ENCODE results near the gene JAML. TPM values are rescaled to one million over a fixed set of nuclear protein-coding genes. Genes with fewer than 3 reads are reported as not detected.
"Not testable (repeated sequence)": the region's sequence is repeated elsewhere in the genome, so short reads cannot be mapped to it uniquely, and the experiment has no call there.

Gene JAML
- total and polyA plus RNA-seq, 3 experiments from 2014 or later: 210 to 387 (median 363) TPM

DNA sequence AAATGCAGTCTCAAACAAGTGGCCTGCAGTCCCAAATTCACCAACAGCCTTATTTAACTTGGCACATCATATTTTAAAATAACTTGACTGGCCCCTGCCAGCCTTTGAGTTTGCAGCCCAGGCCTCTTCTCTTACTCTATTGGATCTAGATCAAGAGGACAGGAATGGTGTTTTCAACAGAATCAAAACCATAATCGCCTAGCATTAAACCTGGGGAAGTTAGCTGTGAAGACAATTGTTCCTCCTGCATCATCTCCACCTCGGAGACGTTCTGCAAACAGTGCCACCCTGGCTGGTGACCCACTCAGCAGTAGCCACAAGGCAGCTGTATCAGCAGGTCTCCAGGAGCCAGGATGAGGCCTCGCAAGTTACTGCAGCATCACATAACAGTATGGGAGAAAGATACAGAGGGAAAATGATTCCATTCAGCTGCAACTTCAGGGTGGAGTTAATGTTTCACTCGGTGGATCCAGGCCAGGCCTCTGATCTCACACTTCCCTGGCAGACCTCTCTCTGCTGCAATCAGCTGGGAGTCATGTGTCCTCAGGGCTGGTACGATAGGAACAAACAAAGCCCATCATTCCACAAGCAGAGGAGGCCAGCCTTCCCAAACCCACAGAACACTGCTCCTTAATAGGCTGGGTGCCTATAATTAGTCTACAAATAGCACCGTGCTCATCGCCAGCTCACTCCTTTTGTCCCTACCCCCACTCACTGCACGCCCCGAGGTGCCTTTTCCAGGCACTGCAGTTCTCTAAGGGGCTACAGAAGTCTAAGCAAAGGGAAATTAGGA, 29.8 kb downstream of the JAML start:
- POLR2A ChIA-PET: interaction anchor here (0.7 kb wide), 1 partner anchor 94 kb away, joined by 4 read pairs; no protein-coding TSS in a partner anchor
- H3K36me3 ChIP-seq (ENCODE audit: insufficient read depth, low read length): peaks cover 40% of the 10 kb centered on the region
- H3K27me3 ChIP-seq (ENCODE audit: insufficient read depth, low read length, poor library complexity, severe bottlenecking): no peaks in the 10 kb centered on the region
- no peak overlapping the region for H3K27ac ChIP-seq (ENCODE audit: low read depth, low read length)
- H3K4me3 ChIP-seq (ENCODE audit: low read length): no peak overlapping the region
- H3K9me3 ChIP-seq (ENCODE audit: low read length): no peaks in the 10 kb centered on the region
- Mint-ChIP-seq H3K27me3 (peaks cover 0 to 7% of the 10 kb centered on the region in 2 donors), H3K4me1 (peaks cover 12 to 18% (median 12%) of the 10 kb centered on the region in 3 donors), H3K27ac (peak overlapping the region in 3 of 8 donors; percentile 60 to 71 (median 60)), H3K36me3 (peaks cover 25 to 83% (median 30%) of the 10 kb centered on the region in 3 donors), H3K4me3 (no peak overlapping the region), H3K9me3 (peaks cover 0 to 7% (median 5%) of the 10 kb centered on the region in 5 donors)
- peaks cover 8% of the 10 kb centered on the region for H3K4me1 ChIP-seq (ENCODE audit: insufficient read depth, low read length)
- DNase-seq: no peak
- CTCF ChIA-PET: interaction anchor here (1.0 to 1.3 kb wide), 2 partner anchors 24 to 95 kb away, joined by 4 read pairs; no protein-coding TSS in a partner anchor

DNA sequence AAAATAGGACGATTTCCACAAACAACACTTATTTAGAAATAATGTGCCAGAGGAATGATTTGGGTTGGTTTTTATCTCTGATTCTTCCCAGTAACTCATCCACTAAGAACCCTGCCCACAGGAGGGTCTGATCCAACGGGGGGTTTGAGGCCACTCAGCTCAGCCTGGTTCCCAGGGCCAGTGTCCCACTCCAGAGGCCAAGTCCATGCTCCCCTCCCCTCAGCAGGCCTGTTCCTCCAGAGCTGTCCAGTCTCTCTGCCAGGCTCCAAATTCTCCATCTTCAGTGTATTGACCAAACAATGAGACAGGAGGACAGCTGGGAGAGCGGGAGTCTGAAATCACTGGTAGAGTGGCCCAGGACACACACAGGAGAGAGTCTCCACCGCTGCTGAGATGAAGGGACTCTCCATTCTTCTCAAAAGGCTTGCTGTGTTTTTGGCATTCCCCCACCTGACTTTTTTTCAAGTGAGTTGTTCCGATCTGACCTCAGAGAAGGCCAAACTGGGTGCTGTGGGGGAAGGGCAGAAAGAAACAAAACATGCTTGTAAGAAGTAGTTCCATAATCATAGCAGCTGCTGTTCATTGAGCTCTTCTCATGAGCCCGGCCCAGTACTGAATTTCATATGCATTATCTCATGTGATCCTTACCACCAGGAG, 30.8 kb downstream of the JAML start:
- Histone ChIP-seq H3K27ac (ENCODE audit: low read depth, low read length) (no peak overlapping the region), H3K4me1 (ENCODE audit: insufficient read depth, low read length) (peaks cover 8% of the 10 kb centered on the region), H3K4me3 (ENCODE audit: low read length) (no peak overlapping the region), H3K36me3 (ENCODE audit: insufficient read depth, low read length) (peaks cover 37% of the 10 kb centered on the region), H3K27me3 (ENCODE audit: insufficient read depth, low read length, poor library complexity, severe bottlenecking) (no peaks in the 10 kb centered on the region), H3K9me3 (ENCODE audit: low read length) (no peaks in the 10 kb centered on the region)
- POLR2A ChIA-PET: interaction anchor here (0.5 kb wide), 1 partner anchor 100 kb away, joined by 11 read pairs; no protein-coding TSS in a partner anchor
- CTCF ChIA-PET: interaction anchor here (1.0 kb wide), 1 partner anchor 96 kb away, joined by 4 read pairs; no protein-coding TSS in a partner anchor
- Mint-ChIP-seq H3K4me1 (peaks cover 11 to 14% (median 12%) of the 10 kb centered on the region in 3 donors), H3K4me3 (no peak overlapping the region), H3K36me3 (peaks cover 25 to 76% (median 27%) of the 10 kb centered on the region in 3 donors), H3K9me3 (peaks cover 0 to 7% (median 5%) of the 10 kb centered on the region in 5 donors), H3K27ac (peak overlapping the region in 2 of 8 donors; percentile 42 to 52), H3K27me3 (peaks cover 5 to 7% of the 10 kb centered on the region in 2 donors)
- no peak for DNase-seq

DNA sequence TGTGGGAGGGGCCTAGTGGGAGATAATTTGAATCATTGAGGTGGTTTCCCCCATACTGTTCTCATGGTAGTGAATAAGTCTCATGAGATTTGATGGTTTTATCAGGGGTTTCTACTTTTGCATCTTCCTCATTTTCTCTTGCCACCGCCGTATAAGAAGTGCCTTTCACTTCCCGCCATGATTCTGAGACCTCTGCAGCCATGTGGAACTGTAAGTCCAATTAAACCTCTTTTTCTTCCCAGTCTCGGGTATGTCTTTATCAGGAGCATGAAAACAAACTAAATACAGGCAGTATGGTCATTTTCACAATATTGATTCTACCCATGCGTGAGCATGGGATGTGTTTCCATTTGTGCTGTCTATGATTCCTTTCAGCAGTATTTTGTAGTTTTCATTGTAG, 32.0 kb downstream of the JAML start:
- CTCF ChIA-PET: interaction anchor here (0.8 kb wide), 1 partner anchor 21 kb away, joined by 4 read pairs; no protein-coding TSS in a partner anchor
- H3K36me3 ChIP-seq (ENCODE audit: insufficient read depth, low read length): peaks cover 33% of the 10 kb centered on the region
- H3K27me3 ChIP-seq (ENCODE audit: insufficient read depth, low read length, poor library complexity, severe bottlenecking); H3K27ac ChIP-seq (ENCODE audit: low read depth, low read length); H3K4me1 ChIP-seq (ENCODE audit: insufficient read depth, low read length); POLR2A ChIA-PET; H3K4me1 Mint-ChIP-seq; H3K9me3 ChIP-seq (ENCODE audit: low read length); H3K4me3 Mint-ChIP-seq; H3K4me3 ChIP-seq (ENCODE audit: low read length); DNase-seq; H3K9me3 Mint-ChIP-seq: not testable (repeated sequence)
- H3K27me3 Mint-ChIP-seq: peaks cover 7 to 11% of the 10 kb centered on the region in 2 donors
- H3K27ac Mint-ChIP-seq: peak overlapping the region in 2 of 8 donors; percentile 41 to 52
- H3K36me3 Mint-ChIP-seq: peaks cover 20 to 65% (median 23%) of the 10 kb centered on the region in 3 donors

DNA sequence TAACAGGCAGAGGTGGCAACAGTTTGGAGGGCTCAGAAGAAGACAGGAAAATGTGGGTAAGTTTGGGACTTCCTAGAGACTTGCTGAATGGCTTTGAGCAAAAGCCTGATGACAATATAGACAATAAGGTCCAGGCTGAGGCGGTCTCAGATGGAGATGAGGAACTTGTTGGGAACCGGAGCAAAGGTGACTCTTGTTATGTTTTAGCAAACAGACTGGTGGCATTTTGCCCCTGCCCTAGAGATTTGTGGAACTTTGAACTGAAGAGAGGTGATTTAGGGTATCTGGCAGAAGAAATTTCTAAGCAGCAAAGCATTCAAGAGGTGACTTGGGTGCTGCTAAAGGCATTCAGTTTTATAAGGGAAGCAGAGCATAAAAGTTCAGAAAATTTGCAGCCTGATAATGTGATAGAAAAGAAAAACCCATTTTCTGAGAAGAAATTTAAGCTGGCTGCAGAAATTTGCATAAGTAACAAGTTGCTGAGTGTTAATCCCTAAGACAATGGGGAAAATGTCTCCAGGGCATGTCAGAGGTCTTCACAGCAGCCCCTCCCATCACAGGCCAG, 33.8 kb downstream of the JAML start:
- DNase-seq, POLR2A ChIA-PET, CTCF ChIA-PET: not testable (repeated sequence)

DNA sequence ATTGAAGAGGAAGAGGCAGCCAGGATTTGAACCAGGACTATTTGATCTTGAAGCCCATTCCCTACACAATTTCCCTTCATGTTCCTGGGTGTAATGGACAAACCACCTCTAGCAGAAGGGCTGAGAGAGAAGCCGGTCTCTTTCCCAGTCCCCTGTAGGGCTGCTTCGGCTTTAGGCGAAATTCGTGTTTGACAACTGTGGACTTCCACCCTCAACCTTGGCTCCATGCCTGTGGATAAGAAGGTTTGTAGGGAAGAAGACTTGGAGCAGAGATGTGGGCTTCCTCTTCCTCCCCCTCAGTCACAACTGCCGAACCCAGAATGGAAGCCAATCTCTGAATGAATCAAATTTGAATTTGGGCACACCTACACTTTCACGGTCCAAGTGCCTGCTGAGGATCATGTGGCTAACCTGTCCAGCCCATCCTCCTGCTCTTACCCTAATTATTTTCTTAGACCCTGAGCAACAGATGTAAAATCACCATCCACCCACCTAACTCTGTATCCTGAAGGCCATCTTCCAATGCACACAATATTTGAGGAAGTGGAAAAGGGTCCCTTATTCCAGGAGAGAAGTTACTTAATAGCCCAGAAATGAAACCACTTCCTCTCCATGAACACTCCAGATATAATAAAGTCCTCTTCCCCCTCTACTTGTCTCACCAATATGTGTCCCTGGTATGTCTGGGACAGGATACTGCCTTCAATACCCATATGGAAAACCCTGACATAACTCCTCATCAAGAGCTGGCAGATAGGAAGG, 38.3 kb downstream of the JAML start:
- H3K36me3 Mint-ChIP-seq: peaks cover 0 to 7% (median 4%) of the 10 kb centered on the region in 3 donors
- H3K27ac ChIP-seq (ENCODE audit: low read depth, low read length): no peak overlapping the region
- no peak overlapping the region for H3K4me3 ChIP-seq (ENCODE audit: low read length)
- no peak overlapping the region for H3K27ac Mint-ChIP-seq
- H3K4me1 Mint-ChIP-seq: no peaks in the 10 kb centered on the region
- H3K4me3 Mint-ChIP-seq: no peak overlapping the region
- H3K9me3 ChIP-seq (ENCODE audit: low read length): no peaks in the 10 kb centered on the region
- ChIA-PET POLR2A (no interaction called here), CTCF (no interaction called here)
- no peaks in the 10 kb centered on the region for H3K36me3 ChIP-seq (ENCODE audit: insufficient read depth, low read length)
- H3K27me3 Mint-ChIP-seq: peaks cover 13 to 39% of the 10 kb centered on the region in 2 donors
- H3K9me3 Mint-ChIP-seq: peaks cover 4 to 8% (median 5%) of the 10 kb centered on the region in 5 donors
- no peak for DNase-seq
- no peaks in the 10 kb centered on the region for H3K4me1 ChIP-seq (ENCODE audit: insufficient read depth, low read length)
- H3K27me3 ChIP-seq (ENCODE audit: insufficient read depth, low read length, poor library complexity, severe bottlenecking): peaks cover 11% of the 10 kb centered on the region

More for the DNA sequence above, 33.8 kb downstream of the JAML start:
- peaks cover 7 to 18% of the 10 kb centered on the region in 2 donors for H3K27me3 Mint-ChIP-seq
- H3K4me3 Mint-ChIP-seq; H3K27me3 ChIP-seq (ENCODE audit: insufficient read depth, low read length, poor library complexity, severe bottlenecking); H3K4me1 ChIP-seq (ENCODE audit: insufficient read depth, low read length); H3K4me3 ChIP-seq (ENCODE audit: low read length); H3K9me3 ChIP-seq (ENCODE audit: low read length); H3K4me1 Mint-ChIP-seq; H3K27ac ChIP-seq (ENCODE audit: low read depth, low read length); H3K9me3 Mint-ChIP-seq: not testable (repeated sequence)
- H3K36me3 ChIP-seq (ENCODE audit: insufficient read depth, low read length): peaks cover 18% of the 10 kb centered on the region
- H3K27ac Mint-ChIP-seq: peak overlapping the region in 2 of 8 donors; percentile 17 to 43
- H3K36me3 Mint-ChIP-seq: peaks cover 15 to 47% (median 19%) of the 10 kb centered on the region in 3 donors

DNA sequence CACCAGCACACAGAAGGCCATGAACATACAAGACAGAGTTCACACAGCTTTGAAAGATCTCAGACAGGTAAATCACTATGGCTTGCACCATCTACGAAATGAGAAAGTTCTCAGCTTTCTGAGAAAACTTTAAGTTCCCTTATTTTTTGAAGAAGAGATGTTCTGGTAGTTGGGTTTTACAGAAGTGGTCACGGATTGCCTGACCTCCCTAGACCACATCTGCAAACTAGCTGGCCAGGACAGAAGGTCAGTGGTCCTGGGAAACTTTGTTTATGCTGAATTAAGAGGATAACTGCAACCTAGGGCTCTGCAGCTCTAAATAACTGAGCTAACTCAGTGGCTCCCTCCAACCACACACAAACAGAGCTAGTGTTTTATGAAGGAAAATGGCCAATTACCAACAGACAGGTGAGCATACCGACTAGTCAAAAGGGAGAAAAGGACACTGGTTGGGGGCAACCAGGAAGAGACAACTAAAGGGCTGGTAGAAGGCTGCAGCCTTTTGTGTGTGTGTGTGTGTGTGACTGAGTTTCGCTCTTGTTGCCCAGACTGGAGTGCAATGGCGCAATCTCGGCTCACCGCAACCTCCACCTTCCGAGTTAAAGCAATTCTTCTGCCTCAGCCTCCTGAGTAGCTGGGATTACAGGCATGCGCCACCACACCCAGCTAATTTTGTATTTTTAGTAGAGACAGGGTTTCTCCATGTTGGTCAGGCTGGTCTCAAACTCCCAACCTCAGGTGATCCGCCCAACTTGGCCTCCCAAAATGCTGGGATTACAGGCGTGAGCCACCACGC, 39.8 kb downstream of the JAML start:
- Histone ChIP-seq H3K27ac (ENCODE audit: low read depth, low read length) (no peak overlapping the region), H3K27me3 (ENCODE audit: insufficient read depth, low read length, poor library complexity, severe bottlenecking) (peaks cover 11% of the 10 kb centered on the region), H3K36me3 (ENCODE audit: insufficient read depth, low read length) (no peaks in the 10 kb centered on the region), H3K4me3 (ENCODE audit: low read length) (no peak overlapping the region), H3K4me1 (ENCODE audit: insufficient read depth, low read length) (no peaks in the 10 kb centered on the region), H3K9me3 (ENCODE audit: low read length) (no peaks in the 10 kb centered on the region)
- ChIA-PET CTCF (interaction anchor here (0.7 to 1.6 kb wide), 4 partner anchors 13 to 131 kb away, joined by 3 to 13 read pairs (median 4); no protein-coding TSS in a partner anchor), POLR2A (interaction anchor here (0.6 kb wide), 1 partner anchor 66 kb away, joined by 3 read pairs; no protein-coding TSS in a partner anchor)
- H3K27ac Mint-ChIP-seq: no peak overlapping the region
- no peak for DNase-seq
- H3K4me3 Mint-ChIP-seq: no peak overlapping the region
- no peaks in the 10 kb centered on the region for H3K4me1 Mint-ChIP-seq
- no peaks in the 10 kb centered on the region for H3K36me3 Mint-ChIP-seq
- peaks cover 9 to 39% of the 10 kb centered on the region in 2 donors for H3K27me3 Mint-ChIP-seq
- peaks cover 0 to 4% (median 2%) of the 10 kb centered on the region in 5 donors for H3K9me3 Mint-ChIP-seq

DNA sequence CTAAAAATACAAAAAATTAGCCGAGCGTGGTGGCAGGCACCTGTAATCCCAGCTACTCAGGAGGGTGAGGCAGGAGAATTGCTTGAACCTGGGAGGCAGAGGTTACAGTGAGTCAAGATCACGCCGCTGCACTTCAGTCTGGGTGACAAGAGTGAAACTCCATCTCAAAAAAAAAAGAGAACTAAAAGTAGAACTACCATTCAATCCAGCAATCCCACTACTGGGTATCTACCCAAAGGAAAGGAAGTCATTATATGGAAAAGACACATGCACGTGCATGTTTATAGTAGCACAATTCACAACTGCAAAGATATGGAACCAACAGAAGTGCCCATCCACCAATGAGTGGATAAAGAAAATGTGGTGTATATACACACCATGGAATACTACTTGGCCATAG, 41.1 kb downstream of the JAML start:
- H3K4me1 Mint-ChIP-seq; DNase-seq; H3K9me3 ChIP-seq (ENCODE audit: low read length); H3K27ac Mint-ChIP-seq; H3K36me3 Mint-ChIP-seq; H3K9me3 Mint-ChIP-seq; H3K4me3 Mint-ChIP-seq; POLR2A ChIA-PET; H3K4me3 ChIP-seq (ENCODE audit: low read length); H3K4me1 ChIP-seq (ENCODE audit: insufficient read depth, low read length); H3K36me3 ChIP-seq (ENCODE audit: insufficient read depth, low read length); H3K27ac ChIP-seq (ENCODE audit: low read depth, low read length): not testable (repeated sequence)
- CTCF ChIA-PET: interaction anchor here (1.6 kb wide), 1 partner anchor 12 kb away, joined by 13 read pairs; no protein-coding TSS in a partner anchor
- H3K27me3 ChIP-seq (ENCODE audit: insufficient read depth, low read length, poor library complexity, severe bottlenecking): peaks cover 11% of the 10 kb centered on the region
- H3K27me3 Mint-ChIP-seq: peaks cover 8 to 40% of the 10 kb centered on the region in 2 donors

Data from CD8-positive, alpha-beta memory T cell (primary cell).